Erythroblast (primary cell): Measurements from ENCODE around the gene SLC44A1.

ENCODE experiments used
- GATA1 ChIP-seq: IDR thresholded peaks from 2 replicates; pipeline ENCODE4 v1.6.1; 2011; ENCODE audit warnings: low read depth, mild to moderate bottlenecking, control low read depth, low read length, moderate library complexity
- POLR2A ChIP-seq: IDR thresholded peaks from 2 replicates; pipeline ENCODE4 v1.6.1; 2011; ENCODE audit warnings: mild to moderate bottlenecking, low read length

DNA sequence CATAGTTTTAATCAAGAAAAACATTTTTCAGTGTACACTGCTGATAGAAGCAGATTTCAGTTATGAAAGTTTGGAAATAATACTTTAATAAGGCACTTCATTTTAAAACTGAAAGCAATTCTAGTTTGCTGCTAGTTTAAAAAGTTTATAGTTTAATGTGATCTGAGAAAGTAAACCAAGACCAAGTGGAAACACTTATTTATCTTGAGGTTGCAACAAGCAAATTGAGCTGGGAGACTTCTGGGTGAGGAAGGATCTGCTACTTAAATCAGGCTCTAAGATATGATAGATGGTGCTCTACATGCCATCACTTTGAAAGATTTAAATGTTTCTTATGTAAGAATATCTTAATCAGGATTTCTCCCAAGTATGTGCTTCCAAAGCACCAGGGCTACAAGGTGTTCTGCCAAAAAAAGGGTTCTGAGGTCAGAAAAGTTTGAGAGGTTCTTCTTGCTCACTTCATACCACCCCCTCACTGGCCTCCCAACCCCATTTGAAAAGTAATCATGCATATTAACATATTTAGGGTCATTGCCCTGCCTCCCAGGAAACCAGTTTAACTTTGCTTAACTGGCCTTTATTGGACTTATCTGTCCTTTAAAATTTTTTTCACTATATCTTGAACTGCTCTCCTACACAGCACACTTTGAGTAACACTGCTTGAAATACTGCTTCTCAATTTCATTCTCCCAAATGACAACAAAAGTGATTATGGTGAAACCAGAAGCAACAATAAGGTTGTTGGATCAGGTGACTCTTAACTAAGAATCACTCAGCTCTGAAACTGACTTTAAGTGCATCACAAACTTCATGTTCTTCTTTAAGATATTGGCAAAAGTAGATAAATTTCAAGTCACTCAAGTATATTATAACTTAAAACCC is 15.5 kb downstream of the SLC44A1 start:
- TF ChIP-seq POLR2A: no peak
- no peak for TF ChIP-seq GATA1
